GM18951 (cell line): Measurements from ENCODE around the gene CCDC196.
"Not testable (repeated sequence)": the region's sequence is repeated elsewhere in the genome, so short reads cannot be mapped to it uniquely, and the experiment has no call there.

Experiments
- POLR2A ChIP-seq: IDR thresholded peaks from 4 replicates; pipeline ENCODE4 v1.6.1; 2011; ENCODE audit warnings: mild to moderate bottlenecking; ENCODE audit not compliant: insufficient read length, insufficient read depth; ENCODE audit errors: extremely low read depth
- in situ Hi-C: fragments of 300-500 bp; cut with MboI; formaldehyde crosslinking; loops from one replicate; pipeline ENCODE4 v1.12.0; 2022; ENCODE audit warnings: low sequenced_read_pairs, mixed read lengths, inconsistent platforms; ENCODE audit not compliant: unreplicated experiment

CCDC196 gene

DNA sequence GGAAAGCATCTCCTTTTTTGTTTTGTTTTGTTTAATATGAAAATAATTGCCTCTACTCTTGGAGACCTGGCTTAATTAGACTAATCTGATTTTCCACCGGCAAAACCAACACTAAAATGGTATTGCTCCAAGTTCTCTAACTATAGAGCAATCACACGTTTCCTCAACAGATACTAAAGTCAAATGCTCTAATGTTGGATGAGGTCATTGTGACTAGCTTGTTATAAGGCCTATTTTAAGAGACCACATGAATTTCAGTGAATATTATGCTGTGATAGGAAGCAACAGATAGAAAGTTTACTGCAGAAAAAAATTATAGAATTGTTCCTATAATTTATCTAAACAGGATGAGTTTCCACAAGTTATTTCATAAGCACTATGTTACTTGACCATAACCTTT lies 3.3 kb upstream of the CCDC196 start:
- in situ Hi-C loops: loop anchor here (25.0 kb wide), 1 partner anchor 629 kb away; no protein-coding TSS in a partner anchor
- no peak for TF ChIP-seq POLR2A

DNA sequence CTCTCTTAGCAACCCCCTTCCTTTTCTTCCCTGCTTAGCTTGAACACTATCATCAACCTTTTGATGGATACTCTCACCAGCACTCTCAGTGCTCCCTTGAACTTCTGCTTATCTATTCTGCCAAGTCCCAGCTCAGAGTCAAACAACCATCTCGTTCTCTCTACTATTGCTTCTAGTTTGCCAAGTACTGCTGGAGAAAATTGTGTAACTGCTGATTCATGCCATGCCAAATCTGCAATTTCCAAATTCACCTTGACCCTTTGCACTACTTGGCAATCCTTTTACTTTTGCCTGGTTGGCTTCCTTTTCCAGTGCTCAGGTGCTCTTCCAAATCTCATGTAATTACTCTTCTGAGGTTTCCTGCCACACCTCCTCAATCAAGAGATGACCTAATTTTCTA lies 2.8 kb upstream of the CCDC196 start:
- in situ Hi-C loops: loop anchor here (25.0 kb wide), 1 partner anchor 629 kb away; no protein-coding TSS in a partner anchor
- no peak for TF ChIP-seq POLR2A

DNA sequence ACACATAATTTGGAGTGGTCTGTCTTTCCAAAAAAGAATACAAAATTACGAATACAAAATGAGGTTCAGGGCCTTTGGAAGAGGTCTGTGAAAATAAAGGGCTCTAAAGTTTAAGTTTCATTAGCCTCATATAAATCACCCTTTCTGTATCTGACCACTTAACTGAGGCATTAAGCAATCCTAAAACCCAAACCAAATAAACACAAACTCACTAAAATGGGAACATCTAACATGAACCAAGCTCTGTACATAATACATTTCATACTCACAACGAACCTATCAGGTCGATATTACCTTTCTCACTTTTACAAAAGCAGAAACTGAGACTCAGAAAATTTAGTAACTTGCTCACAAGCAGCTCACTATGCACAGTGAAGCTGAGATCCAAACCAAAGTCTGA lies 1.1 kb upstream of the CCDC196 start:
- no peak for TF ChIP-seq POLR2A

DNA sequence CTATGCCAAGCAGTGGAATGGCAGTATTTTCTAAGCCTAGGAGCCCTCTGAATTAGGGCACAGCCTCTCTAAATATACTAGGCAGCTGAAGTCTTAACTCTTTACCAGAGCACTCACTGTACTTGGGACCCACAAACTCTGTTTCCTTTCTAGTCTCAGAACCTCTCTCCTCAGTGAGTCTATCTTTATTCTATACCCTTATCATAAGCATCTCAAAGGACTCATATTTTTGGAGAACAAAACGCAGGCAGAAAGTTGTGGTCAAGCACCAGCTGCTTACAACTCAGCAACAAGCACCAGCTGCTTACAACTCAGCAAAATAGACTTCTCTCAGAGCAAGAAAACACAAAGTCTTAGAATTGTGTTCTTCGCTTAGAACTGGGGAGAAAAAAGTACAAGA lies 993 bp downstream of the CCDC196 start:
- TF ChIP-seq POLR2A: no peak
- in situ Hi-C loops: loop anchor here (25.0 kb wide), 1 partner anchor 625 kb away; no protein-coding TSS in a partner anchor

More for the DNA sequence above, 1.1 kb upstream of the CCDC196 start:
- in situ Hi-C loops: loop anchor here (25.0 kb wide), 1 partner anchor 627 kb away; no protein-coding TSS in a partner anchor

DNA sequence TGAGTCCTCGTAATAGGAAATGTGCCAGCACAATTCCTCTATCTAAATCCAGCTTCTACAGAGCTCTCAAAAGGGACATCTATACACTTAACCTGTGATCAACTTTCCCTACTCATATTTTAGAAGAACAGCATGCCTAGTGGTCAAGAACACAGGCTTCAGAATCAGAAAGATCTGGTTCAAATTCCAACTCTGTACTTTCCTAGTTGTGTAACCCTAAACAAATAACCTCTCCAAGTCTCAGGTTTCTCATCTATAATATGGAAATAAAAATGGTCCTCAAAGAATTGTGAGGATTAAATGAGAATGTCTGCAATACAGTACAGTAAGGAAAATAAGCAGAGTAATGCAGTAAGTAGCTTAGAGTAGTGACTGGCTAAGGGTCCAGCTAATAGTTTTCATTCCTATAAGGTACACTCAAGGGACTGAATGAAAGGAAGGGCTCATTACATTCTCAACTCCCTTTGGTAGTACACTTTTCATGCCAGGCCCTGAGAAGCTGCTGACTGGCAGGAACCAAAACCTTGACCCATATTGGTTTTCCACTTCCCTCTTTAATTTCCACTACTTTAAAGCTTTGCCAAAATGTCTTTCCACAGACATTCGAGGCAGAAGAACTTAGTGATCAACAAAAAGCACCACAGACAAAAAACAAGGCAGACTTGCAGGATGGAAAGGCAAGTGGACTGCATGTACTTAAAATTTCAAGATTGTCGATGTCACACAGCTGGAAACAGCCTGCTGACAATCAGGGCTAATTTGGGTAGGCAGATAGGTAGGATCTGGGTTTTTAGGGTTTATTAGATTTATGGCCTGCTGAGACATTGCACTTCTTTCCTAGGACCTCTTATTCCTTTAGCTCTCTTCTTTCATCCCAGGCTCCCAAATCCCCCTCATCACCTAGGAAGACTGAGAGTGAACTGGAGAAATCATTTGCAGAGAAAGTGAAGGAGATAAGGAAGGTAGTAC lies 4.3 kb downstream of the CCDC196 start:
- in situ Hi-C loops: loop anchor here (25.0 kb wide), 1 partner anchor 622 kb away; no protein-coding TSS in a partner anchor
- no peak for TF ChIP-seq POLR2A

DNA sequence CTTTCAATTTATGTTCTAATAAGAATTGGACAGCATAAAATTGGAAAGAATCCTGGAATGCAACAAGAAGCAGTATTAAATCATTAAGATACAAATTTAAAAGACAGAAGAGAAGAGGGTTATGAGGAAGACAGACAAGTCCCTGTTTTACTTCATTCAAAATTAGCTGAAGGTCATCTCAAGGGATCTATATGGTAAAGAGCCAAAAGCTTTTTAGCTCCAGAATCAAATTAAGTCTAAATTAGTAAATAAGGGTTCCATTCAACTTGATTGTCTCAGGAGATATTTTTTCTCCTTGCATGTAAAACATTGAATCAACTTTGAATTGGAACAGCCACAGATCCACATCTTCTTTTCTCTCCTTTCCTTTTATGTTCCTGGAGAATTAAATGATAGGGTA lies 7.6 kb downstream of the CCDC196 start:
- in situ Hi-C loops: loop anchor here (25.0 kb wide), 1 partner anchor 619 kb away; no protein-coding TSS in a partner anchor
- no peak for TF ChIP-seq POLR2A

DNA sequence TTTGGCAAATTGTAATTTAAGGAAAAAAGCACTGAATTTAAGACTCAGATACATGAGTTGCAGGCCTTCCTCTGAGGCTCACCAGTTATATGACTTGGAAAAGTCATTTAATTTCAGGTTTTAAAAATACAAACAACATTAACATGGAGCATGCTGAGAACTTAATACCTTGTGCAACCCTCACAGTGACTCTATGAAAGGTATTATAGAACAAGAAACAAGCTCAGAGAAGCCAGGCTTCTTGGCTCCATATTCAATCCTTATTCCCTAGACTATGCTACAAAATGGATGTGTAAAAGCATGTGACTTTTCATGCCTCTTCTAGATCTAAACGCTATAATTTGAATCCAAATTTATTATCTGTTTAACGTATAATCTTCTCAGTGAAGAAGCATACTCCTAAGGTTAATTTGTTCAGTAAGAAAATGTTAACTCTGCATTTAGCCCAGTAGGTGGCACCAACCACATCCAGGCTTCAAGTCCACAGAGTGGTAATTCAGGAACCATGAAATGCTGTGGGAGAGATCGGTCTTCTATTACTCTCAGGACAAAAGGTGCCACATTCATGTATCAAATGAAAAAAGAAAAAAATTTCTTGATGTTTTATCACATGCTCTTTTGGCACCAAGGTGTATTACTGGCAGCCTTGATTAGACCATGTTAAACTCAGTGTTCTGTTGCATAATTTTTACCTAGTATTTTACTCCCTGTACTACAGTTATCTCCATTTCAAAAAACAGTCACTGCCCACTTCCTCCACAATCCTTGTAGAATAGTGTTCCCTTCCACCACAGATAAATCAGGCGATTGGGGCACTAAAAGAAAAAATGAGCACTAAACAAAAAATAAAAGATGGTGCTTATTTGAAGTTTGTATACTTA lies 9.3 kb downstream of the CCDC196 start:
- no peak for TF ChIP-seq POLR2A
- in situ Hi-C loops: loop anchor here (25.0 kb wide), 1 partner anchor 617 kb away; no protein-coding TSS in a partner anchor

DNA sequence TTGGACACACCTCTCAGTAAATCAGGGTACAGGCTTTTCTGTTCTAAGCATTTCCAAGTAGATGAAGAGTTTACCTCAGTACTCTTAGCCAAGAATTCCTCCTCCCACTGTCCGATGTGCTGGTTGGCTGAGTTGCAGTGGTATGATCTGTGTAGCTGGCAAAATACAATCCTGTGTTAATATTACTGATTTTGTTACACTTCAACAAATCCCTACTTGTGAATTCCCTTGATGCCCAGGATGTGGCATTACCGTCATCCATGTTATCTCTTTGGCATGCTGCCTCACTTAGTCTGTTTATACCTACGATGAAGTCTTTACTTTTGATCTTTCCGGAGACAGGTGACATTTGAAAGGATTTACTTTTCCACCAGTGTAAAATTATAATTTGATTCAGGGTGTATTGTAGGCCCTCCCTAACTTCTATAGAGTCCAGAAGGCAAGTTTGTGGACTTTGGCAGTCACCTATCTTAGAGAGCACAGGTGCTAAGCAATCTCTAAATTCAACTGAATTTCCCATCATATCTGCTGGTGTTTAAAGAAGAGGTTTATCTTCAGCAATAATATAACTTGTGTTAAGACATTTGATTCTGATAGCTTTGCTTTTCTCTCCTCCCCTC lies 10.1 kb downstream of the CCDC196 start:
- no peak for TF ChIP-seq POLR2A
- in situ Hi-C loops: loop anchor here (25.0 kb wide), 1 partner anchor 616 kb away; no protein-coding TSS in a partner anchor

DNA sequence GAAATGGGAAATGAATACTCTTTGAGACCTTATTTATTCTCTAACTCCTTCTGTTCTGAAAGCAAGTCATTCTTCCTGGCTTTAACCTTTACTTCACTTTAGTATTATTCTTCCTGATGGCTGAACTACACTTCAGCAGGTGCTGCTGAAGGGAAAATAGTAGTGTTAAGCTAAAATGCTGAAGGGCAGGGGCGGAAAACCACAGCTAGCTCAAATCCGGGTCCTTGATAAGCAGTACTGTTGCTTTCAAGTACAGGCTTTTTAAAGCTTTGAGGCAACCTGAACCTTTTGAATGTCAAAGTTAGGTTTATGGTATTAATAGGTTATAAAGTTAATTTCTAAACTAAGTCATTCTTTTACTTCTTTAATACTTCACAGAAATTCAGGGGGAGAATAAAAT lies 10.7 kb downstream of the CCDC196 start:
- in situ Hi-C loops: loop anchor here (25.0 kb wide), 1 partner anchor 615 kb away; no protein-coding TSS in a partner anchor
- no peak for TF ChIP-seq POLR2A

DNA sequence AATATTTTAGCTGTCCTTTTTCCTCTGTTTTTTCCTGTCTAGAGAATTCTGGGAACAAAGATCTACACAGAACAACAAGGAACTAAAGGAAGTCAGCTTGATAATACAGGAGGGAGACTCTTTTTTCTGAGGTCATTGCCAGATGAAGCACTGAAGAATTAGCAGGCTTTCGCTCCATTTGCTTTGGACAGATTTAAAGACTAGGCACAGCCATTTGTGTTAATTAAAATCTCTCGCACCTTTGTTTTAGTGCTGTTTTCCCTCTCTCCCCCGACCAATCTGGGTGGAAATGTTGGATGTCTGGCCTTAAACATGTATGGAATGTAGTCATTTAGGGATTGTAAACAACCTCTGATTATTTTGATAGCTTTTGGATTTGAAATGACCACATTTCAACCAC lies 12.1 kb downstream of the CCDC196 start:
- TF ChIP-seq POLR2A: no peak
- in situ Hi-C loops: loop anchor here (25.0 kb wide), 1 partner anchor 614 kb away; no protein-coding TSS in a partner anchor

DNA sequence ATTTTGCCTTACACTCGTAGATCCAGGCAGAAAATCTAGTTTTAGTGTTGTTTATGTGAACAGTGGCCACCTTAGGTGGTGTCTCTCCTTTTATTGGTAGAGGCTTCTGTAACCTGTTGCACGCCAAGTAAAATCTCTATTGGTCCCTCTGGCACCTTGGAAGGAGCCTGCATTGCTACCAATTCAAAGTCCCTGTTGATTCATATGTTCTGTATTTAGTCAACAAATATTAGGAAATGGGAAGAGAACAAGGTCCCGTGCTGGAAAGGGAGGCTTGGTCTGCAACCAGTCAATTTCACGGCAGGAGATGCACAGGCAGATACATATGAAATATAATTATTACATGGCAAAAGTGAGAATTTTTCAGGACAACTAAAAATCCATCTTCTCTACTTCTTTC lies 15.4 kb downstream of the CCDC196 start:
- in situ Hi-C loops: no loop called here
- TF ChIP-seq POLR2A: no peak

DNA sequence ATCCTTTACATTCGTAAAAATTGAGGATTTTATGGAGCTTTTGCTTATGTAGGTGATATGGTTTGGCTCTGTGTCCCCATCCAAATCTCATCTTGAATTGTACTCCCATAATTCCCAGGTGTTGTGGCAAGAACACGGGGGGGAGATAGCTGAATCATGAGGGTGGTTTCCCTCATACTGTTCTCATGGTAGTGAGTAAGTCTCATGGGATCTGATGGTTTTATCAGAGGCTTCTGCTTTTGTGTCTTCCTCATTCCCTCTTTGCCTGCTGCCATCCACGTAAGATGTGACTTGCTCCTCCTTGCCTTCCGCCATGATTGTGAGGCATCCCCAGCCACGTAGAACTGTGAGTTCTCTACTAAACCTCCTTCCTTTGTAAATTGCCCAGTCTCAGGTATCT lies 16.7 kb downstream of the CCDC196 start:
- in situ Hi-C loops: not testable (repeated sequence)
